Prostate gland (tissue), 2 donors: ENCODE data around the gene CRLF3. TPM values are rescaled to one million over a fixed set of nuclear protein-coding genes. Genes with fewer than 3 reads are reported as not detected.
"Not testable (repeated sequence)": the region's sequence is repeated elsewhere in the genome, so short reads cannot be mapped to it uniquely, and the experiment has no call there.

Experiments used
- DNase-seq: peaks from one replicate; pipeline ENCODE4 v3.0.0-alpha.2; 2019; ENCODE audit warnings: low spot score
- H3K27ac ChIP-seq, 2 donors: fragments of 200-600 bp; sonication (generic); 2 replicates each; pipeline ENCODE4 v1.5.1; 2017 to 2019
- H3K27me3 ChIP-seq: fragments of 200-600 bp; sonication (generic); replicated peaks from 2 replicates; pipeline ENCODE4 v1.5.1; 2019; ENCODE audit not compliant: insufficient read depth
- H3K36me3 ChIP-seq, 2 donors: fragments of 200-600 bp; sonication (generic); 1 replicate in 1 of 2; 2 replicates in 1 of 2; pipeline versions ENCODE4 v1.5.1 to v1.8.1; 2017 to 2019
- H3K4me1 ChIP-seq: fragments of 200-600 bp; sonication (generic); replicated peaks from 2 replicates; pipeline ENCODE4 v1.5.1; 2019
- H3K4me3 ChIP-seq, 2 donors: fragments of 200-600 bp; sonication (generic); 2 replicates each; pipeline ENCODE4 v1.5.1; 2017 to 2019
- H3K9me3 ChIP-seq: fragments of 200-600 bp; sonication (generic); 2 replicates; pipeline ENCODE4 v1.5.1; 2017
- POLR2A ChIP-seq: fragments of 450-650 bp; IDR thresholded peaks from one replicate; pipeline ENCODE4 v1.6.1; 2016; ENCODE audit warnings: antibody characterized with exemption, mild to moderate bottlenecking
- POLR2AphosphoS5 ChIP-seq: sonication (generic); formaldehyde crosslinking; IDR thresholded peaks from one replicate; pipeline ENCODE4 v1.6.1; 2017; ENCODE audit warnings: antibody characterized with exemption
- WGBS: methylation state at CpG from one replicate; pipeline ENCODE4 v1.1.5; 2018; 5-methylcytosine and 5-hydroxymethylcytosine counted together
- intact Hi-C: fragments of 100-400 bp; cut with DNase I; formaldehyde crosslinking; loops from one replicate; pipeline ENCODE4 v1.14.2; 2022
- total RNA-seq, 2 donors: library from RNA; depleted of rRNA; stranded (reverse); fragments of >200 nt; gene quantifications; one replicate each; pipeline ENCODE4 v1.1.0, GENCODE V29; 2016
- TF ChIP-seq, protein P1 (sequence below), 4 experiments: fragments of 200-600 bp in 2 of 4; fragments of 450-650 bp in 2 of 4; sonication (generic) in 2 of 4; IDR thresholded peaks; 1 replicate in 3 of 4; 2 replicates in 1 of 4; pipeline ENCODE4 v1.5.1; 2016 to 2019; ENCODE audit warnings: antibody characterized with exemption in 4 of 4, mild to moderate bottlenecking in 2 of 4, moderate library complexity in 2 of 4

The CRLF3 gene
- total RNA-seq, 2 donors from 2014 or later, result 8.0 to 14.8 TPM

DNA sequence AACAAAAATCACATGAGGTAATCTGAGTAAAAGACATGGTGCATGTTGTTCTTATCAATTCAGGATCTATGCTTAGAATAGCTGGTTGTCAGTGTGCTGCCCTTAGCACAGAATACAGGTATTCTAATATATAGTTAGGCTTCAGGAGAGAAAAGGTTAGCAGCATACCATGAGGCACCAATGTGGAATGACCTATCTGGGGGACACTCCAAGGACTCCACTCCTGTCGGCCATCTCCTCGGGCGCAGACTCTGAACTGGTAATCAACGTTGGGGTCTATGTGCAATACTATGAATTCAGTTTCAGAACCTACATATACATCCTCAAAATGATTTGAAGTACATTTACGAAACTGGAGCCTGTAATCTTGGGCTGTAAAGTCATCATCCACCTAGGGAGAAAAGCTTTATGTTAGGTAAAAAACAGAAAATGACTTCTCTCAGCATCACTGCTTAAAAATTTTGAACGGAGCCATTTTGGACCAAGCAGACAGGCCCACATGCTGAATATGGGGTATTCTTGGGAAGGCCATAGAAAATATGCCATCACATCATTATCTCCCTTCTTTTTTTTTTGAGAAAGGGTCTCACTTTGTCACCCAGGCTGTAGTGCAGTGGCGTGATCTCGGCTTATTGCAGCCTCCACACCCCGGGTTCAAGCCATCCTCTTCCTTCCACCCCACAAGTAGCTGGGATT lies 31.1 kb downstream of the CRLF3 start:
- H3K9me3 ChIP-seq, result no peaks in the 10 kb centered on the region
- no peaks in the 10 kb centered on the region for H3K27me3 ChIP-seq
- WGBS, result 90% methylated on average over 9 of the region's 9 CpGs
- no peak overlapping the region for H3K4me3 ChIP-seq
- TF ChIP-seq, protein P1, sequence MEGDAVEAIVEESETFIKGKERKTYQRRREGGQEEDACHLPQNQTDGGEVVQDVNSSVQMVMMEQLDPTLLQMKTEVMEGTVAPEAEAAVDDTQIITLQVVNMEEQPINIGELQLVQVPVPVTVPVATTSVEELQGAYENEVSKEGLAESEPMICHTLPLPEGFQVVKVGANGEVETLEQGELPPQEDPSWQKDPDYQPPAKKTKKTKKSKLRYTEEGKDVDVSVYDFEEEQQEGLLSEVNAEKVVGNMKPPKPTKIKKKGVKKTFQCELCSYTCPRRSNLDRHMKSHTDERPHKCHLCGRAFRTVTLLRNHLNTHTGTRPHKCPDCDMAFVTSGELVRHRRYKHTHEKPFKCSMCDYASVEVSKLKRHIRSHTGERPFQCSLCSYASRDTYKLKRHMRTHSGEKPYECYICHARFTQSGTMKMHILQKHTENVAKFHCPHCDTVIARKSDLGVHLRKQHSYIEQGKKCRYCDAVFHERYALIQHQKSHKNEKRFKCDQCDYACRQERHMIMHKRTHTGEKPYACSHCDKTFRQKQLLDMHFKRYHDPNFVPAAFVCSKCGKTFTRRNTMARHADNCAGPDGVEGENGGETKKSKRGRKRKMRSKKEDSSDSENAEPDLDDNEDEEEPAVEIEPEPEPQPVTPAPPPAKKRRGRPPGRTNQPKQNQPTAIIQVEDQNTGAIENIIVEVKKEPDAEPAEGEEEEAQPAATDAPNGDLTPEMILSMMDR (IDR thresholded peaks at IDR 0.05), result no peak
- TF ChIP-seq POLR2AphosphoS5, result no peak
- no peak for TF ChIP-seq POLR2A
- DNase-seq, result no peak
- H3K27ac ChIP-seq, result no peak overlapping the region
- H3K4me1 ChIP-seq, result no peaks in the 10 kb centered on the region
- no peaks in the 10 kb centered on the region for H3K36me3 ChIP-seq
- intact Hi-C loops, result no loop called here

DNA sequence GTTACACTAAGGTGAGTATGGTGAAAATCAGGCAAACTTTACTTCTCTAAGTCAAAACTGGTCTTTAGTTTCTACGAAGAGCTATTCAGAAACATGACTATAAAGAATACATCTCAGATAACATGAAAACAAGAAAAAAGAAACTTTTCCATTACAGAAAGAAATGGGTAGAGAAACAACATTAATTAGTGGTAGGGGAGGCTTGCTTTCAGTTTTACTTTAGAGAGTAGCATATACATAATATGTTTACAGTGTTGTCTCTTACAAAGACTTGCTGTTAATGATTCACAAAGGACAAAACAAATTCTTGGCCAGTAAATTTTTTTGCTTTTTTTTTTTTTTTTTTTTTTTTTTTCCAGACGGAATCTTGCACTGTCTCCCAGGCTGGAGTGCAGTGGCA lies 34.2 kb downstream of the CRLF3 start:
- intact Hi-C loops, result no loop called here
- H3K27me3 ChIP-seq, result no peaks in the 10 kb centered on the region
- WGBS, result 74% methylated on average over 2 of the region's 2 CpGs
- H3K4me3 ChIP-seq, result no peak overlapping the region
- H3K4me1 ChIP-seq, result no peaks in the 10 kb centered on the region
- no peaks in the 10 kb centered on the region for H3K36me3 ChIP-seq
- no peak overlapping the region for H3K27ac ChIP-seq
- DNase-seq, result no peak
- no peaks in the 10 kb centered on the region for H3K9me3 ChIP-seq
- TF ChIP-seq POLR2AphosphoS5 (no peak), POLR2A (no peak)
- TF ChIP-seq, protein P1 (IDR thresholded peaks at IDR 0.05), result no peak

DNA sequence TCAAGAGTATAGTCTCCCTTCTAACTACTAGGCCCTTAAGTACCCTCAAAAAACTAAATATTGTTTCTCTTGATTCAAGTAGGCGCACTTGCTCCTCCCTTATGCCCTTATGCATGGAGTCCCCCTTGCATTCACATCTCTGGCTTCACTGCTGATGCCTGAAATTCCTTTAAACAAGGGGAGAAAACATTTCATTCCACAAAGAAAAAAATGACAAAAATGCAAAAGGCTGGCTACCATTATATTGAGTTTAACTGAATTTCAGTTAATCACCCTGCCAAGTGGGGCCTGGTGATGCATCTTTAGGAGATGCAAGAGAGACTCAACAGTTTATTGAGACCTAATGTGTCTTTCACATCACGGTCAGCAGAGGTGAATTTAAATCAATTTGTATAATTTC lies 35.6 kb downstream of the CRLF3 start:
- Histone ChIP-seq H3K4me1 (no peaks in the 10 kb centered on the region), H3K36me3 (no peaks in the 10 kb centered on the region), H3K27me3 (no peaks in the 10 kb centered on the region), H3K4me3 (no peak overlapping the region), H3K27ac (no peak overlapping the region), H3K9me3 (no peaks in the 10 kb centered on the region)
- 88% methylated on average over 2 of the region's 2 CpGs for WGBS
- intact Hi-C loops, result no loop called here
- DNase-seq, result no peak
- no peak for TF ChIP-seq POLR2AphosphoS5
- TF ChIP-seq, protein P1 (IDR thresholded peaks at IDR 0.05), result no peak
- TF ChIP-seq POLR2A, result no peak

DNA sequence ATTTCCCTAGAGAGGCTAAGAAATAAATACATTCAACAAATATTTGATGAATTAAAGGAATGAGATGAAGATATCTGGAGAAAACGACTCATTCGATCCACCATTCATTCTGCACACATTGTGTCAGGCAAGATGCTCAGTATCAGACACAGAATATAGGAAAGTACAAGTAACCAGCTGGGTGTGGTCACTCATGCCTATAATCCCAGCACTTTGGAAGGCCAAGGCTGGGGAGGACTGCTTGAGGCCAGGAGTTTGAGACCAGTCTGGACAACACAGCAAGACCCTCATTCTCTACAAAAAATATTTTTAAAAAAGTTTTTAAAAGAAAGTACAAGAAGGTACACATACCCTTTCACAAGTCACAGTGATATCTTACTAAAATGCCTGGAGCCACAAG lies 42.3 kb downstream of the CRLF3 start:
- 83% methylated on average over 2 of the region's 2 CpGs for WGBS
- intact Hi-C loops, result no loop called here
- no peak for DNase-seq
- Histone ChIP-seq H3K27me3 (no peaks in the 10 kb centered on the region), H3K9me3 (no peaks in the 10 kb centered on the region), H3K27ac (no peak overlapping the region), H3K36me3 (no peaks in the 10 kb centered on the region), H3K4me1 (no peaks in the 10 kb centered on the region), H3K4me3 (no peak overlapping the region)
- TF ChIP-seq POLR2A (no peak), POLR2AphosphoS5 (no peak)
- TF ChIP-seq, protein P1 (IDR thresholded peaks at IDR 0.05), result no peak

DNA sequence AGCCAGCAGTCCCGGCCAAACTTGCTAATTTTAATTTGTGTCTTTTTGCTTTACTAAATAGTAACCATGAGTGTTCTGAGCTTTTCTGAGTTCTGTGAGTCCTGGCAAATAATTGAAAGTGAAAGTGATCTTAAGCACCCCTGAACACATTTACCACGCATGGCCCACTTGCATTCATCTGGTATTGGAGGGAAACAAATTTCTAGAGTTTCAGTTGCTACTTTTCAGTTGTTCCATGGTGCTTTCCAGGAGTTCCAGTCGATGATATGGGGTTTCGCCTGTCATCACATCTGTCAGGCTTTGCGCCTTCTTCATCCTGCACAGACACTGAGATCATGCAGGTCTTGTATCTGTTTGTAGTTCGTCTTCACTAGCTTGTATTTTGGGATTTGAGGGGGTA lies 44.1 kb downstream of the CRLF3 start:
- Histone ChIP-seq H3K4me3 (no peak overlapping the region), H3K9me3 (no peaks in the 10 kb centered on the region), H3K4me1 (no peaks in the 10 kb centered on the region), H3K27ac (no peak overlapping the region), H3K36me3 (no peaks in the 10 kb centered on the region), H3K27me3 (no peaks in the 10 kb centered on the region)
- intact Hi-C loops, result no loop called here
- TF ChIP-seq POLR2AphosphoS5, result no peak
- no peak for TF ChIP-seq POLR2A
- TF ChIP-seq, protein P1 (IDR thresholded peaks at IDR 0.05), result no peak
- 93% methylated on average over 6 of the region's 6 CpGs for WGBS
- DNase-seq, result no peak

DNA sequence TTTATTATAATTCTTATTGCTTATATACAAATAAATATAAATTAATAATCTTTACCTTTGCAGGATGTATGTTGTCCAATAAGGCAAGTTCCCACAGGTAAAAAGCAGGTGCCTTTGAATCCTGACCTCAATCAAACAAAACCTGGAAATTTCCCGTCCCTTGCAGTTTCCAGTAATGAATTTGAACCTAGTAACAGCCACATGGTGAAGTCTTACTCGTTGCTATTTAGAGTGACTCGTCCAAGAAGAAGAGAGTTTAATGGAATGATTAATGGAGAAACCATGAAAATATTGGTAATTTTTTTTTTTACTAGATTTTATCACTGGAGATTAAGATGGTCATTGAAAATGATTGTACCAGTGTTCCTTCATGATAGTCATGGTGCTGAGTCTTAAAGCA lies 55.7 kb downstream of the CRLF3 start:
- intact Hi-C loops, H3K9me3 ChIP-seq, H3K4me3 ChIP-seq, H3K27me3 ChIP-seq, H3K4me1 ChIP-seq, H3K27ac ChIP-seq, H3K36me3 ChIP-seq, DNase-seq: not testable (repeated sequence)
- WGBS, result 52% methylated on average over 3 of the region's 3 CpGs

DNA sequence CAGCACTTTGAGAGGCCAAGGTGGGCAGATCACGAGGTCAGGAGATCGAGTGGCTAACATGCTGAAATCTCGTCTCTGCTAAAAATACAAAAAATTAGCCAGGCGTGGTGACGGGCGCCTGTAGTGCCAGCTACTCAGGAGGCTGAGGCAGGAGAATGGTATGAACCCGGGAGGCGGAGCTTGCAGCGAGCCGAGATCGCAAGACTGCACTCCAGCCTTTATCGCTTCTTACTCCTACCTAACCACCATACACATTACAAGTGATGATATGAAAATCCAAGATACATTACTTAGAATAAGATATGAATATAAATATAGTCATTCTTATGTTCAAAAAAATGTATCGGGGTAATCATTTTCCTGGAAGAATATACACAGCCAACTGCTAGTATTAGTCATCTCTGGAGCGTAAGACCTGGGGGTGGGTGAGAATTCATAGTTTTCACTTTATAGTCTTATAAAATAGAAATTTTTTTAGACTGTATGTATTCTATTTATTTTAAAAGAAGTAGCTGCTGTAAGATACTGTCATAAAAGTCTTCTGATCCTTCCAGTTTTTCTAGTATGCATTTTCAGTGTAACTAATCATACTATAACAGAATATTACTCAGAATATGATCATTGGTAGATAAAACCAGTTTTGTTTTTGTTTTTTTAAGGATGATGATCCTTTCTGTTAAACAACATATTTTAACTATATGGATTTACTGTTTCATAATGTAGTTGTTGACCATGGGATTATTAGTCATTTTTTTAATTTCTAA lies 56.7 kb downstream of the CRLF3 start:
- DNase-seq, H3K27ac ChIP-seq, H3K4me3 ChIP-seq, H3K27me3 ChIP-seq, H3K36me3 ChIP-seq, H3K4me1 ChIP-seq, intact Hi-C loops, H3K9me3 ChIP-seq: not testable (repeated sequence)
- 94% methylated on average over 14 of the region's 14 CpGs for WGBS
